ENCODE results near the gene SPZ1.

DNA sequence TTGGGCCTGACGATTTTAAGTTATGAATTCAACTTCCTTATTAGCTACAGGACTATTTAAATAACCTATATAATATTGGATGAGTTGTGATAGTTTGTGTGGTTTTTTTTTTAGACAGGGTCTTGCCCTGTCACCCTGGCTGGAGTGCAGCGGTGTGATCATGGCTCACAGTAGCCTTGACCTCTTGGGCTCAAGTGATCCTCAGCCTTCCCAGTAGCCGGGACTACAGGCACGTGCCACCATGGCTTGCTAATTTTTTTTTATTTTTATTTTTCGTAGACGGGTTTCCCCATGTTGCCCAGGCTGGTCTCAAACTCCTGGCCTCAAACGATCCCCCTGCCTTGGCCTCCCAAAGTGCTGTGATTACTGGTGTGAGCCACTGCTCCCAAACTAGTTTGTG is 17.6 kb downstream of the SPZ1 start:
- TF ChIP-seq, protein P1, sequence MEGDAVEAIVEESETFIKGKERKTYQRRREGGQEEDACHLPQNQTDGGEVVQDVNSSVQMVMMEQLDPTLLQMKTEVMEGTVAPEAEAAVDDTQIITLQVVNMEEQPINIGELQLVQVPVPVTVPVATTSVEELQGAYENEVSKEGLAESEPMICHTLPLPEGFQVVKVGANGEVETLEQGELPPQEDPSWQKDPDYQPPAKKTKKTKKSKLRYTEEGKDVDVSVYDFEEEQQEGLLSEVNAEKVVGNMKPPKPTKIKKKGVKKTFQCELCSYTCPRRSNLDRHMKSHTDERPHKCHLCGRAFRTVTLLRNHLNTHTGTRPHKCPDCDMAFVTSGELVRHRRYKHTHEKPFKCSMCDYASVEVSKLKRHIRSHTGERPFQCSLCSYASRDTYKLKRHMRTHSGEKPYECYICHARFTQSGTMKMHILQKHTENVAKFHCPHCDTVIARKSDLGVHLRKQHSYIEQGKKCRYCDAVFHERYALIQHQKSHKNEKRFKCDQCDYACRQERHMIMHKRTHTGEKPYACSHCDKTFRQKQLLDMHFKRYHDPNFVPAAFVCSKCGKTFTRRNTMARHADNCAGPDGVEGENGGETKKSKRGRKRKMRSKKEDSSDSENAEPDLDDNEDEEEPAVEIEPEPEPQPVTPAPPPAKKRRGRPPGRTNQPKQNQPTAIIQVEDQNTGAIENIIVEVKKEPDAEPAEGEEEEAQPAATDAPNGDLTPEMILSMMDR (IDR thresholded peaks at IDR 0.05; ENCODE audit: control extremely low read depth in 1 of 3, insufficient read depth in 1 of 3, low read depth in 1 of 3, low read length in 3 of 3): no peak
- TF ChIP-seq POLR2AphosphoS5 (IDR thresholded peaks at IDR 0.05; ENCODE audit: low read depth, low read length) (no peak), ZNF274 (IDR thresholded peaks at IDR 0.05; ENCODE audit: borderline replicate concordance, extremely low read depth, low read length) (no peak), POLR2A (IDR thresholded peaks at IDR 0.05; ENCODE audit: control extremely low read depth in 1 of 2, low read depth in 2 of 2, low read length in 2 of 2) (no peak), KDM1A (IDR thresholded peaks at IDR 0.05; ENCODE audit: borderline replicate concordance, low read length) (no peak), EZH2 (IDR thresholded peaks at IDR 0.05; ENCODE audit: low read depth, low read length, severe bottlenecking) (no peak), EP300 (IDR thresholded peaks at IDR 0.05; ENCODE audit: borderline replicate concordance in 1 of 2, low read depth in 2 of 2, low read length in 2 of 2) (no peak), RFX5 (IDR thresholded peaks at IDR 0.05; ENCODE audit: borderline replicate concordance, low read depth, low read length) (no peak), RAD21 (IDR thresholded peaks at IDR 0.05 in 1 of 2, conservative IDR thresholded peaks at IDR 0.05 in 1 of 2; ENCODE audit: low read depth in 2 of 2, low read length in 2 of 2) (no peak)
- TF ChIP-seq, protein P2, sequence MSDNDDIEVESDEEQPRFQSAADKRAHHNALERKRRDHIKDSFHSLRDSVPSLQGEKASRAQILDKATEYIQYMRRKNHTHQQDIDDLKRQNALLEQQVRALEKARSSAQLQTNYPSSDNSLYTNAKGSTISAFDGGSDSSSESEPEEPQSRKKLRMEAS (IDR thresholded peaks at IDR 0.05): no peak
